Epithelial cell of esophagus (primary cell): ENCODE data around the gene GTF2A1L.
A peak's percentile ranks its signal among the peaks of the same experiment; 100 is the strongest.

Experiments
- DNase-seq: peaks from one replicate; pipeline ENCODE4 v3.0.0; 2010; ENCODE audit warnings: low read depth
- H3K4me3 ChIP-seq: 2 replicates; pipeline ENCODE4 v1.5.1; 2011; ENCODE audit warnings: mild to moderate bottlenecking, low read length, control low read depth
- CTCF ChIP-seq: IDR thresholded peaks from 2 replicates; pipeline ENCODE4 v1.5.1; 2011; ENCODE audit warnings: low read depth, mild to moderate bottlenecking, low read length, control low read depth, inconsistent platforms; ENCODE audit not compliant: insufficient read depth; ENCODE audit errors: missing control alignments

The GTF2A1L gene

DNA sequence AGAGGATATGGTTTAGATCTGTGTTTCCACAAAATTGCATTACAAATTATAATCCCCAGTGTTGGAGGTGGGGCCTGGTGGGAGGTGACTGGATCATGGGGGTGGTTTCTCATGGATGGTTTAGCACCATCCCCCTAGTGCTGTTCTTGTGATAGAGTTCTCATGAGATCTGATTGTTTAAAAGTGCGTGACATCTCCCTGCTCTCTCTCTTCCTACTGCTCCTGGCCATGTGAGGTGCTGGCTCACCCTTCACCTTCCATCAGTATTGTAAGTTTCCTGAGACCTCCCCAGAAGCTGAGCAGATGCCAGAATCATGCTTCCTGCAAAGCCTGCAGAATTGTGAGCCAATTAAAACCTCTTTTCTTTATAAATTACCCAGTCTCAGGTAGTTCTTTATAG, 104.7 kb downstream of the GTF2A1L start:
- no peak for DNase-seq
- H3K4me3 ChIP-seq = no peak overlapping the region
- no peak for TF ChIP-seq CTCF

- TF ChIP-seq CTCF = no peak
- H3K4me3 ChIP-seq = no peak overlapping the region
- peak; percentile 92 for DNase-seq
These were observed 105.5 kb downstream of the GTF2A1L start for GRCh38 chr2:48723129-48723528.

- DNase-seq = no peak
- no peak overlapping the region for H3K4me3 ChIP-seq
- no peak for TF ChIP-seq CTCF
These were observed 106.6 kb downstream of the GTF2A1L start for GRCh38 chr2:48724278-48724677.

DNA sequence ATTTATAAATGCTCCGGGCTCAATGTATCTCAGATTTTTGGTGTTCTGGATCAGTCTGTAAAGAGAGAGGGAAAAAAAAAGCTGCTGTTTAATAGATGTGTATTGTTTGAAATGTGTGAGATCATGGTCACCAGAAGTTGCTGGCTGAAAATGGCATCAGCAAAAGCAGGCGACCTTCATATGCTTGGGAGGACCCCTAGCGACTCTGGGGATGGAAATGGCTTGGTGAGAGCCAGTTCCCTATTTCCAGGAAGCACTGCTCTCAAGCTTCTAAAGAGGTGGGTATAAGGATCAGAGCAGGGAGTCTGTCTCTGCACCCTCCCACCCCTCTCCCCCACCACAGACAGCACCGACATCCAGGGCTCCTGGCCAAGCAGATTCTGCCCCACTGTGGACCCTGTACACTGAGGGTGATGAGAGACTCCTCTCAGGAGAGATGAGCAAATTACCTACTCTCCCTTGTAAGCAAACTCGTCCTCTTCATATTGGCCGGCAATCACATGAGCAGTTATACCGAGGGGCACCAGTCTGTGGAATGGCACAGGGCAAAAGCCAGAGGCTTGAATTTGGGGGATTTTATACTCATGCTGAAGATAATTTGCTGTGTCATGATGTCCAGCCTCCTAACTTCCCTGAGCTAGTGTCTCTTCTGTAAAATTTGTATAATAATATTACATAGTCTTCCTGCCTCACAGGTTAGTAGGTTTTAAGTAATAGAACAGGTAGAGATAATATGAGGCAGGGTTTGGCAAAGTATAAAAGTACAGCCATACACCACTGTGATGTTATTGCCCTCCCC, 108.2 kb downstream of the GTF2A1L start:
- H3K4me3 ChIP-seq = no peak overlapping the region
- DNase-seq = no peak
- TF ChIP-seq CTCF = no peak

DNA sequence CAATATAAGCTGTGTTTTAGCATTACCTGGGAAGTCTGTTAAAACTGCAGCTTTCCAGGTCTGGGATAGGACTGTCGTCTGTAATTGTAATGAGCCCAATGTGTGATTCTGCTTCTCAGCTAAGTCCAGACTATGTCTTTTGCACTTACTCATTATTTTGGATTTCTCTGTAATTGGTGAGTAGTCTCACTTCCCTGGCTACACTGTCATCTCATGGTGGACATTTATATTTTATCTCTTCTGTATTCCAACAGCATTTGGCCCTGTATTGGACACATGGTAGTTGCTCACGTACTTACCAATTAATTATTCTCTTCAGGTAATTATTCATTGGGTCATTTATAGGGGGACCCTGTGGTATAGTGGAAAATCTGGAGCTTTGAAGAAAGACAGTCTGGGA, 109.9 kb downstream of the GTF2A1L start:
- peak; percentile 35 for TF ChIP-seq CTCF
- H3K4me3 ChIP-seq = no peak overlapping the region
- DNase-seq = peak; percentile 41

GRCh38 chr2:48728295-48728694, 110.6 kb downstream of the GTF2A1L start:
- TF ChIP-seq CTCF = no peak
- no peak overlapping the region for H3K4me3 ChIP-seq
- no peak for DNase-seq

- H3K4me3 ChIP-seq = no peak overlapping the region
- no peak for DNase-seq
- no peak for TF ChIP-seq CTCF
These were observed 111.2 kb downstream of the GTF2A1L start for GRCh38 chr2:48728840-48729239.
